ENCODE data around the gene RAB12.

RAB12 gene

DNA sequence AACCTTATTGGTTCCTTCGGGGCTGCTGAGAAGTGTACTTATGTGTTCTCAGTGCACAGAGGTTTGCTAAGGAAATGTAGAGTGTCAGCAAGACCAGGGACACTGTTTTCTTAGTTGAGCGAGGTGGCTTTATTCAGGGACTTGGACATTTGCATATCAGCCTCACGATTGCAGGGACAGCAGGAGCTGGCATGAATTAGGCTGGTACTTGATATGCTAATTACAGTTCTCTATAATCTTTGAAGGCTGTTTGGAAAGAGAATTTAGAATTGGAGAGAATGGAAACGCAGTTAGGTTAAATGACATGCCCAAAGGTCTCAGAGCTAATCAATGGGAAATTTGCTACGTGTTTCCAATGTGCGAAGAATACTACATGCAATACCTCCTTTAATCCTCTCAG is 77.4 kb downstream of the RAB12 start:
- H3K4me3 ChIP-seq (ENCODE audit: low read depth, low read length): no peak overlapping the region
- no peak for DNase-seq (ENCODE audit: low read depth)
- TF ChIP-seq, protein P1, sequence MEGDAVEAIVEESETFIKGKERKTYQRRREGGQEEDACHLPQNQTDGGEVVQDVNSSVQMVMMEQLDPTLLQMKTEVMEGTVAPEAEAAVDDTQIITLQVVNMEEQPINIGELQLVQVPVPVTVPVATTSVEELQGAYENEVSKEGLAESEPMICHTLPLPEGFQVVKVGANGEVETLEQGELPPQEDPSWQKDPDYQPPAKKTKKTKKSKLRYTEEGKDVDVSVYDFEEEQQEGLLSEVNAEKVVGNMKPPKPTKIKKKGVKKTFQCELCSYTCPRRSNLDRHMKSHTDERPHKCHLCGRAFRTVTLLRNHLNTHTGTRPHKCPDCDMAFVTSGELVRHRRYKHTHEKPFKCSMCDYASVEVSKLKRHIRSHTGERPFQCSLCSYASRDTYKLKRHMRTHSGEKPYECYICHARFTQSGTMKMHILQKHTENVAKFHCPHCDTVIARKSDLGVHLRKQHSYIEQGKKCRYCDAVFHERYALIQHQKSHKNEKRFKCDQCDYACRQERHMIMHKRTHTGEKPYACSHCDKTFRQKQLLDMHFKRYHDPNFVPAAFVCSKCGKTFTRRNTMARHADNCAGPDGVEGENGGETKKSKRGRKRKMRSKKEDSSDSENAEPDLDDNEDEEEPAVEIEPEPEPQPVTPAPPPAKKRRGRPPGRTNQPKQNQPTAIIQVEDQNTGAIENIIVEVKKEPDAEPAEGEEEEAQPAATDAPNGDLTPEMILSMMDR (conservative IDR thresholded peaks at IDR 0.05; ENCODE audit: low read depth, low read length): no peak

DNA sequence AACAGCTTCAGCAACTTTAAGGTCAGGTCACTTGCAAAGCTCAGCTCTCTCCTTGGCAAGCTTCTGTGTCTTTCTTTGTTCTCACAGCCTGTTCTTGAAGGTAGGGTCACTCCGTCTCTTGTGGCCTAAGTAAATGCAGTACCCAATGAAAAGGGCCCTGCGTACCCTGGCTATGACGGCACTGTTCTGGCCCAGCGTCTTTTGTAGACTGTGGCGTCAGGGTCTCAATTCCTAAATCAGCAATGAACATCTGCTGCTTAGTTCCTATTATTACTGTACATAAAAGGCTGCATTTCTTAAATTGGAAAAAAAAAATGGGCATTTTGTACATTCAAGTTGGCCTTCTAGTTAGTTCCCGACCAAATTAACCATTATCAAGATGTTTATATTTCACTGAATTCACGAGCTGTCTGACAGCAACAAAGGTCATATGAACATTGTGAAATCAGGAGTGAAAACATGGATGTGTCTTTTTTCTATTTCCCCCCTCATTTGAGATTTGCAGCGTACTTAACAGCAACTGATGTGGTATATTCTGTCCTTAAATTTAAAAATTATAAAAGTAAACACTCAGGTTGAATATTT is 79.1 kb downstream of the RAB12 start:
- no peak for DNase-seq (ENCODE audit: low read depth)
- no peak overlapping the region for H3K4me3 ChIP-seq (ENCODE audit: low read depth, low read length)
- TF ChIP-seq, protein P1 (conservative IDR thresholded peaks at IDR 0.05; ENCODE audit: low read depth, low read length): no peak

DNA sequence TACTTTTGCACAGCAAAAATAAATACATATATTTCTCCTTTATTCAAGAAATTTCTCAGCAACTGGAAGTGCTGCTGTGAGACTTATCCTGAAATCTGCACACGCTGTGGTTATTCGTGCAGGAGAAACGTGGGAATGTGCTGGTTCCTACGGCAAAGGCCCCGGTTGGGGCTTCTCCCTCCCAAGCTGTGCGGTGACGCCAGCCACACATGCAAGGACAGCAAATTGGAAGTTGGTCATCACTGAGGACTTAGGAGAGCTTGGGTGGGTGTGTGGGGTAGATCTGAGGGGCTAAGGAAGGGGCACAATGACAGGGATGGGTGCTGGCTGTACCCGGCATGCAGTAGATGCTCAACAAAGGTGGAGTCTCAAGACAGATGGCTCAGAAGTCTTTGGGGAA is 79.6 kb downstream of the RAB12 start:
- no peak overlapping the region for H3K4me3 ChIP-seq (ENCODE audit: low read depth, low read length)
- no peak for DNase-seq (ENCODE audit: low read depth)
- TF ChIP-seq, protein P1 (conservative IDR thresholded peaks at IDR 0.05; ENCODE audit: low read depth, low read length): no peak
